Prostate gland (tissue), 2 donors: Measurements from ENCODE around the gene GAGE12G.
"Not testable (repeated sequence)": the region's sequence is repeated elsewhere in the genome, so short reads cannot be mapped to it uniquely, and the experiment has no call there.

Experiments
- POLR2AphosphoS5 ChIP-seq: sonication (generic); formaldehyde crosslinking; IDR thresholded peaks from one replicate; pipeline ENCODE4 v1.6.1; 2017; ENCODE audit warnings: antibody characterized with exemption
- TF ChIP-seq, protein P1 (sequence below), 4 experiments: fragments of 200-600 bp in 2 of 4; fragments of 450-650 bp in 2 of 4; sonication (generic) in 2 of 4; IDR thresholded peaks; 1 replicate in 3 of 4; 2 replicates in 1 of 4; pipeline ENCODE4 v1.5.1; 2016 to 2019; ENCODE audit warnings: antibody characterized with exemption in 4 of 4, mild to moderate bottlenecking in 2 of 4, moderate library complexity in 2 of 4

DNA sequence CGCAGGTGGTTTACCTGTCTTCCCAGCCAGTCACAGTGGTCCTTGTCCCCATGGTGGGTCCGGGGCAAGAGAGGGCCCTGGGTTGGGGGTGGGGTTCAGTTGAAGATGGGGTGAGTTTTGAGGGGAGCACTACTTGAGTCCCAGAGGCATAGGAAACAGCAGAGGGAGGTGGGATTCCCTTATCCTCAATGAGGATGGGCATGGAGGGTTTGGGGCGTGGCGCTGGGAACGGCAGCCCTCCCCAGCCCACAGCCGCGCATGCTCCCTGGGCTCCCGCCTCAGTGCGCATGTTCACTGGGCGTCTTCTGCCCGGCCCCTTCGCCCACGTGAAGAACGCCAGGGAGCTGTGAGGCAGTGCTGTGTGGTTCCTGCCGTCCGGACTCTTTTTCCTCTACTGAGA, 9.7 kb upstream of the GAGE12G start, which contains the start of gene GAGE12F:
- TF ChIP-seq, protein P1, sequence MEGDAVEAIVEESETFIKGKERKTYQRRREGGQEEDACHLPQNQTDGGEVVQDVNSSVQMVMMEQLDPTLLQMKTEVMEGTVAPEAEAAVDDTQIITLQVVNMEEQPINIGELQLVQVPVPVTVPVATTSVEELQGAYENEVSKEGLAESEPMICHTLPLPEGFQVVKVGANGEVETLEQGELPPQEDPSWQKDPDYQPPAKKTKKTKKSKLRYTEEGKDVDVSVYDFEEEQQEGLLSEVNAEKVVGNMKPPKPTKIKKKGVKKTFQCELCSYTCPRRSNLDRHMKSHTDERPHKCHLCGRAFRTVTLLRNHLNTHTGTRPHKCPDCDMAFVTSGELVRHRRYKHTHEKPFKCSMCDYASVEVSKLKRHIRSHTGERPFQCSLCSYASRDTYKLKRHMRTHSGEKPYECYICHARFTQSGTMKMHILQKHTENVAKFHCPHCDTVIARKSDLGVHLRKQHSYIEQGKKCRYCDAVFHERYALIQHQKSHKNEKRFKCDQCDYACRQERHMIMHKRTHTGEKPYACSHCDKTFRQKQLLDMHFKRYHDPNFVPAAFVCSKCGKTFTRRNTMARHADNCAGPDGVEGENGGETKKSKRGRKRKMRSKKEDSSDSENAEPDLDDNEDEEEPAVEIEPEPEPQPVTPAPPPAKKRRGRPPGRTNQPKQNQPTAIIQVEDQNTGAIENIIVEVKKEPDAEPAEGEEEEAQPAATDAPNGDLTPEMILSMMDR (IDR thresholded peaks at IDR 0.05), result not testable (repeated sequence)
- not testable (repeated sequence) for TF ChIP-seq POLR2AphosphoS5
